ENCODE data around the gene FNDC3B.

The FNDC3B gene

GRCh38 chr3:172156586-172156955 is 117.2 kb downstream of the FNDC3B start:
- no peaks in the 10 kb centered on the region for H3K36me3 ChIP-seq (ENCODE audit: control insufficient read depth in 2 of 2, insufficient read depth in 1 of 2, low read length in 2 of 2)
- ChIA-PET CTCF (interaction anchor here (0.5 kb wide), 1 partner anchor 510 kb away, joined by 3 read pairs; no protein-coding TSS in a partner anchor), POLR2A (interaction anchor here (0.6 kb wide), 1 partner anchor 102 kb away, joined by 3 read pairs; no protein-coding TSS in a partner anchor)
- peaks cover 23% of the 10 kb centered on the region for H3K4me1 ChIP-seq (ENCODE audit: control insufficient read depth, insufficient read depth, low read length)
- H3K4me3 ChIP-seq (ENCODE audit: low read depth, low read length): no peak overlapping the region
- no peaks in the 10 kb centered on the region for H3K9me3 ChIP-seq (ENCODE audit: control insufficient read depth, insufficient read depth, low read depth, low read length)
- no peak overlapping the region for H3K27ac ChIP-seq (ENCODE audit: extremely low read depth, low read depth, low read length)
- TF ChIP-seq PRDM10 (tag by site-specific recombination; IDR thresholded peaks at IDR 0.05) (0 out of 2 replicates have a peak, but pooled peaks have one; percentile 12), ZEB2 (tag by site-specific recombination; IDR thresholded peaks at IDR 0.05) (0 out of 2 replicates have a peak, but pooled peaks have one; percentile 39), ZNF132 (tag by site-specific recombination; IDR thresholded peaks at IDR 0.05; ENCODE audit: borderline replicate concordance) (no peak), FEZF1 (tag by site-specific recombination; IDR thresholded peaks at IDR 0.05) (peak; percentile 60), ZNF366 (tag by site-specific recombination; conservative IDR thresholded peaks at IDR 0.05) (peak; percentile 33; the same call in 1 of the 2 replicates), ZNF362 (tag by site-specific recombination; IDR thresholded peaks at IDR 0.05) (0 out of 2 replicates have a peak, but pooled peaks have one; percentile 39), ZNF354C (tag by site-specific recombination; IDR thresholded peaks at IDR 0.05; ENCODE audit: borderline replicate concordance, low read depth) (no peak), ZNF558 (tag by site-specific recombination; IDR thresholded peaks at IDR 0.05) (no peak; the same call in 1 of the 2 replicates), TCF7L2 (IDR thresholded peaks at IDR 0.05; ENCODE audit: borderline replicate concordance, low read depth, low read length) (peak; percentile 79; the same call in 1 of the 2 replicates), ZNF670 (tag by site-specific recombination; IDR thresholded peaks at IDR 0.05; ENCODE audit: low read depth) (no peak), GFI1B (tag by site-specific recombination; IDR thresholded peaks at IDR 0.05) (no peak), SP7 (tag by site-specific recombination; IDR thresholded peaks at IDR 0.05) (peak; percentile 46; the same call in 1 of the 2 replicates), HIC1 (tag by site-specific recombination; IDR thresholded peaks at IDR 0.05) (0 out of 2 replicates have a peak, but pooled peaks have one; percentile 8)
- TF ChIP-seq, protein P1, sequence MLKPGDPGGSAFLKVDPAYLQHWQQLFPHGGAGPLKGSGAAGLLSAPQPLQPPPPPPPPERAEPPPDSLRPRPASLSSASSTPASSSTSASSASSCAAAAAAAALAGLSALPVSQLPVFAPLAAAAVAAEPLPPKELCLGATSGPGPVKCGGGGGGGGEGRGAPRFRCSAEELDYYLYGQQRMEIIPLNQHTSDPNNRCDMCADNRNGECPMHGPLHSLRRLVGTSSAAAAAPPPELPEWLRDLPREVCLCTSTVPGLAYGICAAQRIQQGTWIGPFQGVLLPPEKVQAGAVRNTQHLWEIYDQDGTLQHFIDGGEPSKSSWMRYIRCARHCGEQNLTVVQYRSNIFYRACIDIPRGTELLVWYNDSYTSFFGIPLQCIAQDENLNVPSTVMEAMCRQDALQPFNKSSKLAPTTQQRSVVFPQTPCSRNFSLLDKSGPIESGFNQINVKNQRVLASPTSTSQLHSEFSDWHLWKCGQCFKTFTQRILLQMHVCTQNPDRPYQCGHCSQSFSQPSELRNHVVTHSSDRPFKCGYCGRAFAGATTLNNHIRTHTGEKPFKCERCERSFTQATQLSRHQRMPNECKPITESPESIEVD (tag by site-specific recombination; IDR thresholded peaks at IDR 0.05): peak; percentile 61

DNA sequence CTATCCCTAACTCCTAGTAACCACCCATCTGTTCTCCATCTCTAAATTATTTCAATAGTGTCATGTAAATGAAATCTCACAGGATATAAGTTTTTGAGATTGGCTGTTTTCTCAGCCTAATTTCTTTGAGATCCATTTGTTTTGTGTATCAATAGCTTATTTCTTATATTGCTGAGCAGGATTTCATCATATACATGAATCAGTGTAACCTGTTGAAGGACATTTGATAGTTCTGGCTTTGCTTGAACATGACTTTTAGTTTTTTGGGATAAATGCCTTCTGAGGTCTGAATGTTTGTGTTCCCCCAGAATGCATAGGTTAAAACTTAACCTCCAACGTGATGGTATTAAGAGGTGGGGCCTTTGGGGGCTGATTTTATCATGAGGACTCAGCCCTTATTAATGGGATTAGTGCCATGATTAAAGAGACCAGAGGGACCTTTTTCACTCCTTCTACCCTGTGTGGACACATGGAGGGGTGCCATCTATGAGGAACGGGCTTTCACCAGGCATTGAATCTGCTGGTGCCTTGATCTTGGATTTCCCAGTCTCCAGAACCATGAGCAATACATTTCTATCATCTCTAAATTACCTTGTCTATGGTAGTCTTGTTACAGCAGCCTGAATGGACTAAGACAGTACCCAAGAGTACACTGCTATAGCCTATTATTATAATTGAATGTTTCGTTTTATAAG is 118.3 kb downstream of the FNDC3B start:
- TF ChIP-seq ZNF529 (tag by site-specific recombination; IDR thresholded peaks at IDR 0.05; ENCODE audit: insufficient replicate concordance) (no peak), SCRT2 (tag by site-specific recombination; IDR thresholded peaks at IDR 0.05) (peak; percentile 84)
- Histone ChIP-seq H3K4me1 (ENCODE audit: control insufficient read depth, insufficient read depth, low read length) (peaks cover 23% of the 10 kb centered on the region), H3K27ac (ENCODE audit: extremely low read depth, low read depth, low read length) (no peak overlapping the region), H3K4me3 (ENCODE audit: low read depth, low read length) (no peak overlapping the region), H3K9me3 (ENCODE audit: control insufficient read depth, insufficient read depth, low read depth, low read length) (no peaks in the 10 kb centered on the region), H3K36me3 (ENCODE audit: control insufficient read depth in 2 of 2, insufficient read depth in 1 of 2, low read length in 2 of 2) (no peaks in the 10 kb centered on the region)
- ChIA-PET POLR2A (no interaction called here), CTCF (no interaction called here)
